Measurements from ENCODE around the gene CCDC167.

DNA sequence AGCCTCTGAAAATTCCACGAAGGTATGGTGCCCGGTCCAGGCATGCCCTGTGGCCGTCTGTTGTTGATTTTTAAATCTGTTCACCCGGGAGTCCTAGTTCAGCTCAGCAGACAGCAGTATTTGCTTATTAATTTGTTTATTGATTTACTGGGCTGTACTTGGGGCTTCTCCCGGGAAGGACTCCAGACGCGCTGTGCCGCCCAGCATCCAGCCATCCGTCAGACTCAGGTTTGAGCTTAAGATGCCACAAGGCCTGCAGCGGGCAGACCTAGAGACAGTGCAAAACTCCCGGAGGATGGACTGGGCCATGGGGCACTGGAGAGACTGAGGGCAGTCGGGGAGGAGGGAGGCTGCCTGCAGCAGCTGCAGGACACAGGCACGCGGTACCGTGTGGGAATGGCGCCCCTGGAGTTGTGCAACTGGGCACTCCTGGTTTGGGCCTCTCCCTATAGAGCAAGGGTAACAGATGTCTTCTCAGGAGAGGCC is 17.3 kb upstream of the CCDC167 start:
- TF ChIP-seq, protein P1, sequence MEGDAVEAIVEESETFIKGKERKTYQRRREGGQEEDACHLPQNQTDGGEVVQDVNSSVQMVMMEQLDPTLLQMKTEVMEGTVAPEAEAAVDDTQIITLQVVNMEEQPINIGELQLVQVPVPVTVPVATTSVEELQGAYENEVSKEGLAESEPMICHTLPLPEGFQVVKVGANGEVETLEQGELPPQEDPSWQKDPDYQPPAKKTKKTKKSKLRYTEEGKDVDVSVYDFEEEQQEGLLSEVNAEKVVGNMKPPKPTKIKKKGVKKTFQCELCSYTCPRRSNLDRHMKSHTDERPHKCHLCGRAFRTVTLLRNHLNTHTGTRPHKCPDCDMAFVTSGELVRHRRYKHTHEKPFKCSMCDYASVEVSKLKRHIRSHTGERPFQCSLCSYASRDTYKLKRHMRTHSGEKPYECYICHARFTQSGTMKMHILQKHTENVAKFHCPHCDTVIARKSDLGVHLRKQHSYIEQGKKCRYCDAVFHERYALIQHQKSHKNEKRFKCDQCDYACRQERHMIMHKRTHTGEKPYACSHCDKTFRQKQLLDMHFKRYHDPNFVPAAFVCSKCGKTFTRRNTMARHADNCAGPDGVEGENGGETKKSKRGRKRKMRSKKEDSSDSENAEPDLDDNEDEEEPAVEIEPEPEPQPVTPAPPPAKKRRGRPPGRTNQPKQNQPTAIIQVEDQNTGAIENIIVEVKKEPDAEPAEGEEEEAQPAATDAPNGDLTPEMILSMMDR (conservative IDR thresholded peaks at IDR 0.05; ENCODE audit: low read depth, low read length): no peak
- TF ChIP-seq EZH2 (IDR thresholded peaks at IDR 0.05; ENCODE audit: borderline replicate concordance, low read depth, low read length, poor library complexity, severe bottlenecking): no peak

All from A673 (cell line).